ENCODE results near the gene COL4A4. TPM values are rescaled to one million over a fixed set of nuclear protein-coding genes. Genes with fewer than 3 reads are reported as not detected.

Gene COL4A4
- total RNA-seq, 2 experiments from 2014 or later: 0.06 to 0.15 TPM

DNA sequence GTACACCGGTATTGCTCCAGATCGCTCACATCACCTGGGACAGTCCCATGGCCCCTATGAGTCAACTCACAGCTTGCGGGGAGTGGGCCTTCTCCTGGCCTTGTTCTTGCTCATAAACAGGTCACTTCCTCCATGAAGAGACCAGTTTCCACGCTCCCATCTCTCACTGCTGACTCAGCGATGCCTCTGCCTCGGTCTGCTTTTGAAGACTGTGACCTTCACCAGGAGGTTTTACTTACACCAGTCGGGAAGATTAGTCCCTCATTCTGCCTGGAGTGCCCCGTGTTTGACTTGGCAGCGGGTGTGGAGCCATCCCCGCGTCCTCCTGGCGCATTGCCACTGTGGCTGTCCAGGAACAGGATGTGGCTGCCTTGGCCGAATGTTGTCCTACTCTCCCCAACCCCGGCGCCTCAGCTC is 168.4 kb downstream of the COL4A4 start:
- ChIA-PET CTCF (interaction anchor here (0.6 kb wide), 1 partner anchor 8 kb away, joined by 3 read pairs; no protein-coding TSS in a partner anchor), POLR2A (no interaction called here)
- DNase-seq: no peak
- Mint-ChIP-seq H3K36me3 (ENCODE audit: low read depth) (peaks cover 24% of the 10 kb centered on the region), H3K27me3 (no peaks in the 10 kb centered on the region), H3K27ac (no peak overlapping the region), H3K4me1 (no peaks in the 10 kb centered on the region), H3K4me3 (no peak overlapping the region), H3K9me3 (peaks cover 5% of the 10 kb centered on the region)

DNA sequence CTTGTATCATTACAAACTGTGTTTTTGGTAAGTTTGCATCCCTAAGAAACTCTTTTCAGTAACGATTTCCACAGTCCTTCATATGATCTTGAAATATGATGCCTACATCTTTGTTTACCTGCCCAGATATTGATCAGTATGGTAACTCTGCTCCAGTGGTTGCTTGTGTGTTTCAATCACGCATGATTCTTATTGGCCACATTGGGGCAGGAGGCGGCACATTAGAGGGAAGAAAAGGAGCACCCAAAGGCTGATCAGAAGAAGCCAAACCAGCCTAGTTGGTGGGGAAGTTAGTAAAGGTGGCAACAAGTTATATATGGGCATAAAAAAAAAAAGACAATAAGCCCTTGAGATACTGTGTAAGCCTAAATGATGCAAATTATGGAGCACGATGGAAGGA is 169.2 kb downstream of the COL4A4 start:
- POLR2A ChIA-PET: no interaction called here
- H3K9me3 Mint-ChIP-seq: peaks cover 2% of the 10 kb centered on the region
- CTCF ChIA-PET: no interaction called here
- no peak overlapping the region for H3K4me3 Mint-ChIP-seq
- H3K27ac Mint-ChIP-seq: no peak overlapping the region
- no peaks in the 10 kb centered on the region for H3K27me3 Mint-ChIP-seq
- no peaks in the 10 kb centered on the region for H3K4me1 Mint-ChIP-seq
- DNase-seq: no peak
- peaks cover 24% of the 10 kb centered on the region for H3K36me3 Mint-ChIP-seq (ENCODE audit: low read depth)

DNA sequence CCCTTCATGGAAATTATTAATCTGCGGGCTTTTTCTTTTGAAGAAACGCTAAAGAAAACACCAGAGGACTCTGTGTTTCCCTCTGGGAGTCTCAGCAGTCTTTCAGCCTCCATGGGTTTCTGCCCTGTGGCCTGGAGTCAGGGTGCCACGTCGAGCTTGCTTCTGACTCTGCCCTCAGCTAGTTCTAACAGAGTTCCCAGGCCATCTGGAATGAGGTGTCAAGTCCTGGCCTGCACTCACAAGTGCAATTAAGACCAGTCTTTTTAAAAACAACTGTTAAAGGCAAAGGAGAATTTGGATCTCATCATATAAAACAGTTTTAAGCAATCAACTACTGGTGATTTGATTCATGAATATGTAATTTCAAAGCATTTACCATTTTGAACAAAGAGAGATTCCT is 170.8 kb downstream of the COL4A4 start:
- Mint-ChIP-seq H3K27ac (no peak overlapping the region), H3K4me3 (no peak overlapping the region), H3K36me3 (ENCODE audit: low read depth) (peaks cover 17% of the 10 kb centered on the region), H3K27me3 (no peaks in the 10 kb centered on the region), H3K9me3 (no peaks in the 10 kb centered on the region), H3K4me1 (no peaks in the 10 kb centered on the region)
- DNase-seq: no peak
- CTCF ChIA-PET: interaction anchor here (0.5 to 1.2 kb wide), 3 partner anchors 11 to 1042 kb away, joined by 3 to 5 read pairs (median 5); no protein-coding TSS in a partner anchor
- POLR2A ChIA-PET: no interaction called here

DNA sequence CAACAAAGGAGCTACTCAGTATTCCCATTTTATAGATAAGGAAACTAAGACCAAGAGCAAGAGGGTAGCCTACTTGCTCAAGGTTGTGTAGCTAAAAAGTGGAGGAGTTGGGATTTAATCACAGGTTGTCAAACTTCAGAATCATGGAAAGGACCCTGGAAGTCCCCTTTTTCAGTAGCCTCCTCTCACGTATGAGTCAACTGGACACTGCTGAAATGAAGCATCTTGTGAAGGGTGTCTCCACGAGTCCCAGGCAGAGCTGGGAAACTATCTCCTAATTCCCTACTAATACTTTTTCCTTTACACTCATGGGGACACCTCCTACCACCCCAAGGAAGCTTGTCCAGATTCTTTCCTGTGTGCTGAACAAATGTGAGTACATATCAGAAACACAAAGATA is 172.3 kb downstream of the COL4A4 start:
- Mint-ChIP-seq H3K36me3 (ENCODE audit: low read depth) (peaks cover 17% of the 10 kb centered on the region), H3K27me3 (no peaks in the 10 kb centered on the region), H3K4me3 (no peak overlapping the region), H3K9me3 (no peaks in the 10 kb centered on the region), H3K27ac (no peak overlapping the region), H3K4me1 (no peaks in the 10 kb centered on the region)
- ChIA-PET CTCF (no interaction called here), POLR2A (no interaction called here)
- DNase-seq: no peak

DNA sequence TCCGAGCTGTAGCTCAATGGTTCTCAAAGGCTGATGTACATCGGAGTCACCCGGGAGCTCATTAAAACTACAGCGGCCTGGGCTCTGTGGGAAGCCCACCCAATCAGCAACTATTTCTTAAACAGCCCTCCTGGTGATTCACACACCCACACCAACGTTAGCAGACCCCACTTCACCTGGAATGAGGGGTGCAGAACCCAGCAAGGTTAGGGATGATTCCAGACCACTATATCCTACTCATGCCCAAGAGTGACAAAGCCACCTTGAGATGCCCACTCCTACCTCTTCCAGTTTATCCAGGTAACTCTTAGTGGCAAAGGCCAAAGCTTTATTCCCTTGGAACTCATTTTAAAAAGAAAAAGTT is 178.4 kb downstream of the COL4A4 start:
- Mint-ChIP-seq H3K4me3 (no peak overlapping the region), H3K4me1 (peaks cover 37% of the 10 kb centered on the region), H3K36me3 (ENCODE audit: low read depth) (no peaks in the 10 kb centered on the region), H3K27me3 (no peaks in the 10 kb centered on the region), H3K9me3 (no peaks in the 10 kb centered on the region), H3K27ac (no peak overlapping the region)
- CTCF ChIA-PET: interaction anchor here (0.6 to 1.2 kb wide), 3 partner anchors 164 to 213 kb away, joined by 3 to 4 read pairs (median 3); no protein-coding TSS in a partner anchor
- no peak for DNase-seq
- POLR2A ChIA-PET: no interaction called here

DNA sequence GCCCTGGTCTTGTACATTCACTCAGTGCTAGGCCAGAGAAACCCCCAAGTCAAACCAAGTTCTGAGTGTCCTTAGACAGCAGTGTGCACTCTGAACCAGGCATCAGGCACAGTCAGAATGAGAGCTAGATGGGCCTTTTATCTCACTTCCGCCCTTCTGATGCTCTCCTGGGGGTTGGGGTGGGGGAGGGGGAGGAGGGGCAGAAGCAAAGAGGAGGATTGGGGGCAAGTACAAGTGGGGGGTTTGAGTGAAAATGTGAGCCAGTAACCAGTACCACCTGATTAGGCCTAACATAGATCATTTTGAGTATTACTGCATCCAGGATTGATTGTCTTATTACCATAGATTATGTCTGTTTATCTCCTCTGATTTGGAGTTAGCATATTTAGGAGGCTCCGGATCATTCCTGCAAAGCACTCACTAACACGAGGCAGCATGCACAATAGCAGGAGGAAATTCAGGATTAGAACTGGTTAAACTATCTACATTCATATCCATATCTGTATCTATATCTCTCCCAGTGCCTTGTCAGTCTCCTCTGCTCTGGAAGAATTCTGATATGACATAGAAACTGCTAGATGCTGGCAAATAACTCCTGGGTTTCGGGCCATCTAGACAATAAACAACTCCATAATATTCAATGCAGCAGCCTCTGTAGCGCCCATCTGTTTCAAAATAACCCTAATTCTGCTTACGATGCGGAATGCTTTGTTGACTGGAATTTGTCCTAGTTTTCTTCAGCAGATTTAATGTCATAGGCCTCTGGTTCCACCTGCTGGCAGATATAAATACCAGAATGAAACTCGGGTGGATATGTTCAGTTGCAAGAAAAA is 179.0 kb downstream of the COL4A4 start:
- ChIA-PET POLR2A (no interaction called here), CTCF (interaction anchor here (0.6 to 1.5 kb wide), 4 partner anchors 164 to 212 kb away, joined by 3 to 4 read pairs (median 4); no protein-coding TSS in a partner anchor)
- H3K9me3 Mint-ChIP-seq: no peaks in the 10 kb centered on the region
- H3K4me3 Mint-ChIP-seq: no peak overlapping the region
- peaks cover 37% of the 10 kb centered on the region for H3K4me1 Mint-ChIP-seq
- no peaks in the 10 kb centered on the region for H3K27me3 Mint-ChIP-seq
- DNase-seq: peak; percentile 48
- H3K27ac Mint-ChIP-seq: peak overlapping the region; percentile 85
- no peaks in the 10 kb centered on the region for H3K36me3 Mint-ChIP-seq (ENCODE audit: low read depth)

DNA sequence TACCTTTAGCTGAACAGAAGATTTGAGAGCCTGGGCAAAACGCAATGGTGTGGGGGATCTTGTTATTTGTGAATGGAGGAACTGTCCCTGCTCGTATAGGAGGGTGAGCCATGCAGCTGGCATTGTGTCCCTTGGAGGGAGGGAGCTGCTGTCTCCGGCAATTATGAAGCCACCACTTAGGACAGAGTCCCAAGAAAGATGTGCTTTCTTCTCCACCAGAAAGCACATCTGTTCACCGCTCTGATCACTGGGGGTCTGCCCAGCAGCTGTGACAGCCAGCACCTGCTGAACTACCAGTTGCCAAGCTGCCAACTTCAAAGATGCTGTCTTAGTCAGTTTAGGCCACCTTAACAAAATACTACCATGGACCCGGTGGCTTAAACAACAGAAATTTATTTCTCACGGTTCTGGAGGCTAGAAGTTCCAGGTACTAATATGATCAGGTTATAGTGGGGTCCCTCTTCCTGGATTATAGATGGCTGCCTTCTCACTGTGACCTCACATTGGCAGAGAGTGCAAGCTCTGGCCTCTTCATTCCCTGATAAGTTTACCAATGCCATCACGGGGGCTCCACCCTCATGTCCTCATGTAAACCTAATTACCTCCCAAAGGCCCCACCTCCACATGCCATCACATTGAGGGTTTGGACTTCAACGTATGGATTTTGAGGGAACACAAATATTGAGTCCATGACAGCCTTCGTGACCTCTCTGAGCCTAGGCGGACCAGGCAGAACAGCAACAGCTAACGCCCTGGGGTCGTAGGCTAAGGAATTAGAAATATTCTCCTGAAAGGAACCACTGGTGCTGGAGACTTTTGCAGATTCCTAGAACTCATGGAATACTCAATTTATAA is 179.9 kb downstream of the COL4A4 start:
- Mint-ChIP-seq H3K27ac (peak overlapping the region; percentile 85), H3K27me3 (no peaks in the 10 kb centered on the region), H3K9me3 (no peaks in the 10 kb centered on the region), H3K36me3 (ENCODE audit: low read depth) (no peaks in the 10 kb centered on the region), H3K4me3 (no peak overlapping the region), H3K4me1 (peaks cover 37% of the 10 kb centered on the region)
- ChIA-PET CTCF (interaction anchor here (1.5 kb wide), 1 partner anchor 181 kb away, joined by 4 read pairs; no protein-coding TSS in a partner anchor), POLR2A (interaction anchor here (0.5 kb wide), 1 partner anchor 148 kb away, joined by 3 read pairs; the partner anchor contains the start of gene RHBDD1)
- DNase-seq: no peak

DNA sequence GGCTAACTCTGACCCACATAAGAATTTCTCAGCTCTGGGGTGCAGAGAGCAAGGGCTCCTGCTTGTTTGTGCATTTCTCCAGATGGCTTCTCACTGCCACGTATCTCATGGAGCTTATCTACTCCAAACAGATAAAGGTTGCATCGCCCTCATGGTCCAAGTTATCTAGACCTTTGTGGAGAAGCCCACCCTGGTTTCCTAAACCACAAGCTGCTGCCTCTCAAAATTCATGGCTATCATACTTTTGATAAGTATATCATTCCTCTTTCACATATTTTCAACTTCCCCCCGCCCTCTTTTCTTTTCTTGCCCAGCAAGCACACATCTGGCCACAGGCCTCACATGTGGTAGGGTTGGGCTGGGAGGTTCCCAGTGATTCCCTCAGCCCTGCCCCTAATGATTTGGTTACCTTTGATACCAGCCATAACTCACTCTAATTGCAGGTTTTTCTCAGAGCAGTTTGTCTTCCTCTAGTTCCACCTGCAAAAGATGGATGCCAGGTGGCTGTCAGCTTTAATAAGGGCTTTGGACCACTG is 182.1 kb downstream of the COL4A4 start:
- ChIA-PET POLR2A (no interaction called here), CTCF (interaction anchor here (1.2 to 2.1 kb wide), 2 partner anchors 12 to 28 kb away, joined by 3 to 5 read pairs; no protein-coding TSS in a partner anchor)
- no peaks in the 10 kb centered on the region for H3K9me3 Mint-ChIP-seq
- peaks cover 55% of the 10 kb centered on the region for H3K4me1 Mint-ChIP-seq
- H3K27me3 Mint-ChIP-seq: no peaks in the 10 kb centered on the region
- no peak overlapping the region for H3K27ac Mint-ChIP-seq
- no peaks in the 10 kb centered on the region for H3K36me3 Mint-ChIP-seq (ENCODE audit: low read depth)
- peak; percentile 12 for DNase-seq
- no peak overlapping the region for H3K4me3 Mint-ChIP-seq

DNA sequence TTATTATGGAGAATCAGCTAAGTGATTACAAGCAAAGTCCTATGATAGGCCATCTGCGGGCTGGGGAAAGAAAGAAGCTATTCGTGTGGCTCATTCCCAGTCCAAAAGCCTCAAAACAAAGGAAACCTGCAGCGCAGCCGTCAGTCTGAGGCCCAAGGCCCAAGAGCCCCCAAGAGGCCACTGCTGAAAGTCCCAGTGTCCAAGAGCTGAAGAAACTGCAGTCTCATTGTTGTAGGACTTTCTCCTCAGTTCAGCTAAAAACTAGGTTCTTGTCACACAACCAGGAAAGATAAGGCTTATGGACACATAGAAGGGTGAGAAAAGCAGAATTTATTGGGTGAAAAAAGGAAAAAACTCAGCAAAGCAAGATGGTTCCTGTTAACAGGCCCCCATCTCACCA is 185.0 kb downstream of the COL4A4 start:
- Mint-ChIP-seq H3K27me3 (no peaks in the 10 kb centered on the region), H3K9me3 (no peaks in the 10 kb centered on the region), H3K27ac (no peak overlapping the region), H3K4me3 (no peak overlapping the region), H3K4me1 (peaks cover 39% of the 10 kb centered on the region), H3K36me3 (ENCODE audit: low read depth) (peaks cover 2% of the 10 kb centered on the region)
- ChIA-PET POLR2A (no interaction called here), CTCF (interaction anchor here (1.0 to 2.5 kb wide), 2 partner anchors 11 to 13 kb away, joined by 3 to 7 read pairs; no protein-coding TSS in a partner anchor)
- no peak for DNase-seq

DNA sequence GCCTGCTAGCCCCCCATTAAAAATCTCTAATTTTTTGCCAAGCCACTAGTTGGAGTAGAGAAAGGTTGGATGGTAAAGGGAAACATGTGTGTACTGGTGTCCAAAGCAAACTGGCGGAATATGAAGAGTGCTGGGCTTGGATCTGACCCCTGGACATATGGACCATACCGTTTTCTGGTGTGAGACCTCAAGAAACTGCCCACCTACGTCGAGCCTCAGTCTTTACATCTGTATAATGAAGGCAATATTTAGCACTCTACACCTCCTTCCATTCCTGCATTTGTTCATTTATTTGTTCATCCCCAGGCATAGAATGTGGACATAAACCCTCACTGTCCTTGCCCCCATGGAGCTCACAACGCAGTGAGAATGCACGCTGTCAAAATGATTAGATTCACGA is 185.7 kb downstream of the COL4A4 start:
- H3K36me3 Mint-ChIP-seq (ENCODE audit: low read depth): peaks cover 2% of the 10 kb centered on the region
- no peaks in the 10 kb centered on the region for H3K27me3 Mint-ChIP-seq
- H3K9me3 Mint-ChIP-seq: no peaks in the 10 kb centered on the region
- no peak overlapping the region for H3K4me3 Mint-ChIP-seq
- no peak overlapping the region for H3K27ac Mint-ChIP-seq
- POLR2A ChIA-PET: no interaction called here
- no peak for DNase-seq
- H3K4me1 Mint-ChIP-seq: peaks cover 39% of the 10 kb centered on the region
- CTCF ChIA-PET: interaction anchor here (0.8 to 2.5 kb wide), 4 partner anchors 10 to 151 kb away, joined by 3 to 7 read pairs (median 3); no protein-coding TSS in a partner anchor

DNA sequence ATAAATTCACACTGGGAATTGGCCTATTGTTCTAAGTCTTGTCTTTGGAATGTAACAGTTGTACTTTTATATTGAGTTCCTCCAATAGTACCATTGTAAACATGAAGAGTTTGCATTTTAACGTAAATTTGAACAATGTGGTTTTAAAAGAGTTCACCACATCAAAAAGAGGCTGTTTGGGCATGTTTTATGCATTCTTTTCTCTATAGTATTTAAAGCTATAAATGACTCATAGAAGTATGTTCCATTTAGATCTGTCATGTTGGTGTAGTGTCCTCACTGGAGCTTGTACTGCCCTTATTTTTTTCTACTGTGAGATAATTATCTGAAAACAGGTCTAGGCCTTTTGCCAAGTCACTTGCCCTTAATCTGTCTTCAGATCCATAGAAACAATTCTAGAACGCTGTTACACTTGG is 186.2 kb downstream of the COL4A4 start:
- Mint-ChIP-seq H3K27ac (no peak overlapping the region), H3K4me1 (peaks cover 42% of the 10 kb centered on the region), H3K27me3 (no peaks in the 10 kb centered on the region), H3K9me3 (peaks cover 2% of the 10 kb centered on the region), H3K4me3 (no peak overlapping the region), H3K36me3 (ENCODE audit: low read depth) (peaks cover 2% of the 10 kb centered on the region)
- no peak for DNase-seq
- POLR2A ChIA-PET: no interaction called here
- CTCF ChIA-PET: interaction anchor here (0.8 to 2.5 kb wide), 3 partner anchors 9 to 150 kb away, joined by 3 to 7 read pairs (median 3); no protein-coding TSS in a partner anchor

DNA sequence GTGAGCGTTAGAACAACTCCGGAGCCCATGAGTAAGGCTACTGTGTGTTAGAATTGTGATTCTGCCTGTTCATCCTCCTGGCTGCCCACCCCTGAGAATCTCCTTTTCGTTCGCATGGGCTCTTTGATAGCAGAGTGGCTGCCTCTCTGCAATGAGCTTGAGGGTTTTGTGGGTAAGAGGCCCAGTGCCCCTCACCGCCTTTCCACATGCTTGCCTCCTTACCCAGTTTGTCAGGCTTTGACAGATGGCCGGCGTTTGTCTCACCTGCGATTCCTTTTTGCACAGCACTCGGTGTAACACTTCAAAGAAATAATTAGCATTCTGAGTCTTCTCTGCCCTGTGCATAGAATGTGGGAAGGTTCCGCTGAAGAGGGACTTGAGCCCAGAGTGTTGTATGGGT is 190.2 kb downstream of the COL4A4 start:
- peaks cover 5% of the 10 kb centered on the region for H3K9me3 Mint-ChIP-seq
- H3K36me3 Mint-ChIP-seq (ENCODE audit: low read depth): peaks cover 2% of the 10 kb centered on the region
- H3K27ac Mint-ChIP-seq: no peak overlapping the region
- CTCF ChIA-PET: no interaction called here
- peaks cover 57% of the 10 kb centered on the region for H3K4me1 Mint-ChIP-seq
- H3K27me3 Mint-ChIP-seq: no peaks in the 10 kb centered on the region
- POLR2A ChIA-PET: interaction anchor here (0.6 kb wide), 1 partner anchor 138 kb away, joined by 4 read pairs; no protein-coding TSS in a partner anchor
- no peak for DNase-seq
- H3K4me3 Mint-ChIP-seq: no peak overlapping the region

All from activated CD4-positive, alpha-beta T cell treated with anti-CD3 and anti-CD28 coated beads, Interleukin-2, amount 10 ng/mL, durations not matched to agents 7 days and 5 days (primary cell).